Stomach smooth muscle (tissue), 2 donors: Measurements from ENCODE around the gene COL23A1.

ENCODE experiments used
- H3K27ac ChIP-seq: one replicate; pipeline ENCODE4 v1.7.0; 2013; ENCODE audit warnings: mild to moderate bottlenecking, low read length, inconsistent platforms
- H3K27me3 ChIP-seq, 2 donors: one replicate each; pipeline ENCODE4 v1.7.0; 2013; ENCODE audit warnings: low read length in 2 of 2; ENCODE audit not compliant: insufficient read depth in 2 of 2, control insufficient read depth in 1 of 2
- H3K36me3 ChIP-seq, 2 donors: one replicate each; pipeline ENCODE4 v1.7.0; 2013; ENCODE audit warnings: low read length in 2 of 2; ENCODE audit not compliant: control insufficient read depth in 2 of 2, insufficient read depth in 2 of 2
- H3K4me1 ChIP-seq: one replicate; pipeline ENCODE4 v1.7.0; 2013; ENCODE audit warnings: low read length; ENCODE audit not compliant: control insufficient read depth, insufficient read depth
- H3K4me3 ChIP-seq, 2 donors: one replicate each; pipeline ENCODE4 v1.7.0; 2013; ENCODE audit warnings: low read length in 2 of 2
- H3K9ac ChIP-seq, 2 donors: one replicate each; pipeline ENCODE4 v1.7.0; 2013; ENCODE audit warnings: low read length in 2 of 2, mild to moderate bottlenecking in 1 of 2
- H3K9me3 ChIP-seq, 2 donors: one replicate each; pipeline ENCODE4 v1.7.0; 2013; ENCODE audit warnings: low read length in 2 of 2; ENCODE audit not compliant: control insufficient read depth in 2 of 2
- donor health status: healthy.
- donor health status: Pancreatic carcinoma.

The COL23A1 gene

DNA sequence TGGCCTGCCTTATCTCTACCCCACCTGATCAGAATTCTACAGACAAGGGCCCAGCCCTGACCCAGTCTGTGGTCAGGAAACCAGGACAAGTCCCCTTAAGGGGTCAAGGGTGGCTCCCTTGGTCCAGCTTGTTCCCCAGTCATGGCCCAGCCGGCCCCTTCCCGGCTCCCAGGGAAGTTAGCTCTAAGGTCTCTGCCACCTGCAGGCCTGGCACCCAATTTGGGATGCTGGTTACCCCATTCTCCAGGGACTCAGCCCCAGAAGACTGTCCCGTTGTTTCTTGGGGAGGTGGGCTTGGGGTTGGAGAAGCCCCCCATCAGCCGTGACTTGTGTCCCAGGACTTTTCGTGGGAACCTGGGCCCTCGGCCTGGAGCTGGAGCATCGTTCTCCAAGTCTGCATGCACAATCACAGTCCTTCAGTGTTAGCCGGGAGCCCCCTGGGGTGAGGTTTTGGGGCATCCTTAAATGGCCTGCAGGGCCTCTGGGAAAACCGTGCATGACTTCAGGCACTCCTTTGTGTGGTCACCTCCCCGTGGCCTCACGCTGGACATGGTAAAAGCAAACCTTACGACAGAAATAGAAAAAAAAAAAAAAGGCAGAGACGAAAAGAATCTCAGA is 206.8 kb downstream of the COL23A1 start:
- Histone ChIP-seq H3K36me3 (no peaks in the 10 kb centered on the region), H3K27me3 (peaks cover 3 to 5% of the 10 kb centered on the region in 2 donors), H3K4me3 (no peak overlapping the region), H3K27ac (no peak overlapping the region), H3K9me3 (no peaks in the 10 kb centered on the region), H3K4me1 (peaks cover 15% of the 10 kb centered on the region), H3K9ac (no peak overlapping the region)

DNA sequence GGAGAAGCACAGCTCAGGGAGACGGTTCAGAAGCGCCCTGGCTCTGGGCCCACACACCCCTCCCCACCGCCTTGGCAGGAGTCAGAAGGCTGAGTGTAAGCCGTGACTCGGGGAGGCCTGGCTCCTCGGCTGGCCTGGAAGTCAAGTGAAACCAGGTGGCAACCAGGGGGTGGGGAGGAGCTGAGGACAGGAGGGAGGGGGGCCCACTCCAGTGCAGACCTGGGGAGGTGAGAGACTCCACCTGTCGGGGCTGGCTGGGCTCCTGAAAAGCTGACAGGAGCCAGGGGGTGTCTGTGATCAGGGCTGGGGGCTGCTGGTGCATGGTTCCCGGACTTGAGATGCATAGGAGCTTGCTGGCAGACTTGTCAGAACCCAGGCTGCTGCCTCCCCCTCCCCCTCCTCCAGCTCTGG is 207.4 kb downstream of the COL23A1 start:
- Histone ChIP-seq H3K9ac (no peak overlapping the region), H3K27me3 (peaks cover 3 to 5% of the 10 kb centered on the region in 2 donors), H3K4me3 (no peak overlapping the region), H3K27ac (no peak overlapping the region), H3K9me3 (no peaks in the 10 kb centered on the region), H3K36me3 (no peaks in the 10 kb centered on the region), H3K4me1 (peaks cover 18% of the 10 kb centered on the region)

GRCh38 chr5:178381921-178382695 is 208.1 kb downstream of the COL23A1 start:
- Histone ChIP-seq H3K27ac (no peak overlapping the region), H3K4me1 (peaks cover 18% of the 10 kb centered on the region), H3K9me3 (no peaks in the 10 kb centered on the region), H3K4me3 (no peak overlapping the region), H3K27me3 (peaks cover 3% of the 10 kb centered on the region in 2 donors), H3K36me3 (no peaks in the 10 kb centered on the region), H3K9ac (no peak overlapping the region)

DNA sequence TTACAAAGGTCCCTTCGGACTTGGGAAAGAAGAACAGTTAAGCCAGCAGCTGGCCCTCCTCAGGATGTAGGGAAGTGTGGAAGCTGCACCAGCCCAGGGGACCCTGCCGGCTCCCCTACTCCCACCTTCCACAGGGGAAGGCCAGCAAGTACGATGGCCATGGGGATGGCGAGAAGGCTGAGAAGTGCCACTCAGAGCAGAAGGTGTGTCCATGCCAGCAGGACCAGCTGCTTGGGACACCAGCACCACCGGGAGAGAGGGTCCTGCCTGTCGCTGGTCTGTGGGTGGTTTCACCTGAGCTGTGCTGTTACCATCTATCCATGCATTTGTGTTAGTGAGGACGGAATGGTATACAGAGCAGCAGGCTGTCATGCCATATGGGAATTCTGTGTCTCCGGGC is 209.0 kb downstream of the COL23A1 start:
- no peaks in the 10 kb centered on the region for H3K36me3 ChIP-seq
- H3K27ac ChIP-seq: no peak overlapping the region
- peaks cover 18% of the 10 kb centered on the region for H3K4me1 ChIP-seq

GRCh38 chr5:178380541-178381074 is 209.6 kb downstream of the COL23A1 start:
- Histone ChIP-seq H3K4me1 (peaks cover 18% of the 10 kb centered on the region), H3K4me3 (no peak overlapping the region), H3K9me3 (no peaks in the 10 kb centered on the region), H3K27me3 (peaks cover 0 to 3% of the 10 kb centered on the region in 2 donors), H3K27ac (no peak overlapping the region), H3K36me3 (no peaks in the 10 kb centered on the region), H3K9ac (no peak overlapping the region)

More for the DNA sequence above, 209.0 kb downstream of the COL23A1 start:
- no peaks in the 10 kb centered on the region for H3K9me3 ChIP-seq
- H3K9ac ChIP-seq: no peak overlapping the region
- peaks cover 0 to 3% of the 10 kb centered on the region in 2 donors for H3K27me3 ChIP-seq
- no peak overlapping the region for H3K4me3 ChIP-seq

- no peak overlapping the region for H3K9ac ChIP-seq
Observed at GRCh38 chr5:178380086-178380485, 210.1 kb downstream of the COL23A1 start.

DNA sequence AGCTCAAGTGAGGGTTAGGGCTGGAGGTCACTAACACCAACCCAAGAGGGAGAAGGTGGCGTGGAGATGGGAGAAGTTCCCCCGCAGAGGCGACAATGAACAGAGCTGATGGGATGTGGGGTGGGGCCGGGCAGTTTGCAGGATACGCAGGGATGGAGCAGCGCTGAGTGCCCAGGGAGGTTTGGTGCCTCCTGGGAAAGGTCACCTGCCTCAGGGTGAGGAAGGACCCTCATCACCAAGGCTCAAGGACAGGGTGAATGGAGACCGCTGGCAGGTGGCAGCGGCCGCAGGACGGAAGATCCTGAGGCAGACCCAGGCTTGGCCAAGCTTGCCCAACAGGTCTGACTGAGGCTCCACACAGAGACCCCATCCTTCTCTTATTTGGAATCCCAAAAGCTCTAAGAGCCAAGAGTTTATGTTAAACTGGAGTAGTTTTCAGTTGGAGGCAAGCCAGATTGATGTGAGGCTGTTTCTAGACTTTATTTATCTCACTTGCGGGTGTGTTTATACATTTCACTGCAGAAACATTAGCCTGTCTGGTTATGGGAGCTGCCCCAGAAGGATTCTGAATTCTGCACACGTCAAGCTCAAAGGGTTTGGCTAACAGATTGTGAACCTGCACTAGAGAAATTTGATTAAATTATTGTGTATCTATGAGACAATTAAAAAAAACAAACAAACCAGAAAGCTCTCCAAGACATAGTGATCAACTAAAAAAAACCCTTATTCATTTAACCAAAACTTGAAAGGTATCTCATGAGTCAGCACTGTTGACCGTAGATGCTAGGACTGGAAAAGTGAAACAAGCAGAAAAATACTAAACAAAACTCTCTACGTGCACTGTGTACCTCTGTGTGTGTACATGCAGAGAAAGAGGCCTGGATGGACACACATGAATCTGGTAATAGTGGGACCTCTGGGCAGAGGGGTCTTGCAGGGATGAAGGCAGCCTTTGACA is 211.4 kb downstream of the COL23A1 start:
- no peak overlapping the region for H3K9ac ChIP-seq

More at GRCh38 chr5:178380086-178380485, 210.1 kb downstream of the COL23A1 start:
- Histone ChIP-seq H3K4me3 (no peak overlapping the region), H3K9me3 (no peaks in the 10 kb centered on the region), H3K27ac (no peak overlapping the region), H3K4me1 (peaks cover 18% of the 10 kb centered on the region), H3K27me3 (peaks cover 0 to 3% of the 10 kb centered on the region in 2 donors), H3K36me3 (no peaks in the 10 kb centered on the region)

DNA sequence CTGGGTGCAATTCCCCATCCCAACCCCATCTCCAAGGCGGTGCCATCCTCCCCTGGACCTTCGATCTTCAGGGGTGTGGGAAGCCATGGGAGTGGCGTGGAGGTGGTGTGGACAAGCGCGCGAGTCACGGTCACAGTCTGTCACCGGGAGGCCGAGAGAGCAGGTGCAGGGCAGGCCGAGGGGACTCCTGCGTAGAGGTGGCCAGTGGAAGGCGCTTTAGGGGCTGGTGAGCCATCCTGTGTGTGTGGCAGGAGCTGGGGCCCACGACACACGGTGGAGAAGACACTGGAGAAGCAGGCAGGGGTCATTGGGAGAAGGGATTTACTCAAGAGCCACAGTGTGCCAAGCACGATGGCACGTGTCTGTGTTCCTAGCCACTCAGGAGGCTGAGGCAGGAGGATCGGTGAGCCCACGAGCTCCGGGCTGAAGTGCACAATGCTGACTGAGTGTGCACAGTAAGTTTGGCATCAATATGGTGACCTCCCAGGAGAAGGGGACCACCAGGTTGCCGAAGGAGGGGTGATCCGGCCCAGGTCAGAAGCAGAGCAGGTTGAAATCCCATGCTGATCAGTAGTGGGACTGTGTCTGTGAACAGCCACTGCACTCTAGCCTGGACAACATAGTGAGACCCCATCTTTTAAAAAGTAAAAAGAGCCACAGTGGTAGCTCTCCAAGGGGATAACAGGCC is 212.5 kb downstream of the COL23A1 start:
- H3K36me3 ChIP-seq: no peaks in the 10 kb centered on the region
- peaks cover 7% of the 10 kb centered on the region for H3K4me1 ChIP-seq
- no peak overlapping the region for H3K4me3 ChIP-seq
- H3K27ac ChIP-seq: no peak overlapping the region
- H3K9ac ChIP-seq: no peak overlapping the region
- H3K9me3 ChIP-seq: no peaks in the 10 kb centered on the region
- no peaks in the 10 kb centered on the region for H3K27me3 ChIP-seq

More for the DNA sequence above, 211.4 kb downstream of the COL23A1 start:
- H3K4me1 ChIP-seq: peaks cover 10% of the 10 kb centered on the region
- H3K27me3 ChIP-seq: peaks cover 0 to 2% of the 10 kb centered on the region in 2 donors
- H3K9me3 ChIP-seq: no peaks in the 10 kb centered on the region
- H3K36me3 ChIP-seq: no peaks in the 10 kb centered on the region
- H3K4me3 ChIP-seq: no peak overlapping the region
- no peak overlapping the region for H3K27ac ChIP-seq

DNA sequence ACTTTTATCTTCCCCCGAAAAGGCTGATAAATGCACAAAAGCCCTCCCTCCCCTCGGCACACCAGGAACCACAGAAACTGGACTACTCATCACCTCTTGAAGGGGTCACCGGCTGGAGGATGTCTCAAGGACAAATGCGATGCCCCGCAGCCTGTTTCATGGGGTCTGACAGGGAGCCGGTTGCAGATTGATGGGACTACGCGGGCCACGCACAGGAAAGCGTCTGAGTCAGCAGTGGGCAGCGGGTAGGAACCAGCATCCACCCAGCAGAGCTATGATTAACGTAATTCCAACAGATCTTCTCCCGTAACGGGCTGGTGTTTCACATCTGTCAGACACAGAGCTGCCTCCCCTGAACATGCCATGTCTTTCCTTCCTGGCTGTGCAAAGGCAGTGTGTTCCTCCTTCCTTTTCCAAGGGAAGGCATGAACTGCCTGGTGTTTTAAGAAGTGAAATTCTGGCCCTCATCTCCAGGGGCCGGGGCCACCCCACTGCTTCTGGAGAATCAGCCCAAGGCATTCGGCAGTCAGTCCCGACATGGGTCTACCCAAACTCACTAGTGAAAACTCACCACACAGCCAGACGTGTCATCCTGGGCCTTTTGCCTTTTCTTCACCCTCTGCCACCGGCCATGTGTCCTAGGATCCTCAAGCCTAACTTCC is 213.1 kb downstream of the COL23A1 start:
- H3K4me3 ChIP-seq: no peak overlapping the region
- no peaks in the 10 kb centered on the region for H3K36me3 ChIP-seq
- peaks cover 10% of the 10 kb centered on the region for H3K4me1 ChIP-seq
- no peak overlapping the region for H3K27ac ChIP-seq
- H3K9me3 ChIP-seq: no peaks in the 10 kb centered on the region
- H3K27me3 ChIP-seq: no peaks in the 10 kb centered on the region
- no peak overlapping the region for H3K9ac ChIP-seq
